ENCODE results near the gene CFAP97D2.

Gene CFAP97D2

DNA sequence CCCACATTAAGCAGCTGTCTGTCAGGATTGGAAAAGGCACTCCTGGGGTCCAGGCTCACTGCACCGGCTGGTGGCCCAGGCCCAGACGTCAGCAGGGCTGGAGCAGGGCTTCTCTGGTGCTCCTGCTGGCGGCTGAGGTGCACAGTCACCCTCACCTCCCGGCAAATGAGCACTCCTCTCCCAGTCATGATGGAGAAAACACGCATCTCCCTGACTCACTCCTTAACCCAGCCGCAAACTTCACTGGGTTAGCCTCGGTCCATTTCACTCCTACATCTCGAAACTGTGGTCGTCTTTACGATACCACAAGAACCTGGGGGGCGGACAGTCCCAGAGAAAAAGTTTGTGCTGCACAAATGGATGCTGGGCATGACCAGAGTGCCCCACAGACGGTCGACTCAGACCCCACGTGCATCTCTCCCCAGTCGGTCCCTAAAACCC lies 43.3 kb upstream of the CFAP97D2 start:
- peaks cover 12% of the 10 kb centered on the region for H3K27me3 ChIP-seq (ENCODE audit: insufficient read depth, low read length)
- H3K36me3 ChIP-seq (ENCODE audit: insufficient read depth, low read depth, low read length), result no peaks in the 10 kb centered on the region
- H3K4me1 ChIP-seq (ENCODE audit: insufficient read depth, low read length), result peaks cover under 1% of the 10 kb centered on the region; the same call in 1 of the 2 replicates
- no peaks in the 10 kb centered on the region for H3K9me3 ChIP-seq (ENCODE audit: insufficient read depth, low read depth, low read length)
- no peak overlapping the region for H3K27ac ChIP-seq (ENCODE audit: low read length)
- no peak overlapping the region for H3K4me3 ChIP-seq (ENCODE audit: low read length)
- no peak overlapping the region for H3K9ac ChIP-seq (ENCODE audit: low read depth, low read length)

DNA sequence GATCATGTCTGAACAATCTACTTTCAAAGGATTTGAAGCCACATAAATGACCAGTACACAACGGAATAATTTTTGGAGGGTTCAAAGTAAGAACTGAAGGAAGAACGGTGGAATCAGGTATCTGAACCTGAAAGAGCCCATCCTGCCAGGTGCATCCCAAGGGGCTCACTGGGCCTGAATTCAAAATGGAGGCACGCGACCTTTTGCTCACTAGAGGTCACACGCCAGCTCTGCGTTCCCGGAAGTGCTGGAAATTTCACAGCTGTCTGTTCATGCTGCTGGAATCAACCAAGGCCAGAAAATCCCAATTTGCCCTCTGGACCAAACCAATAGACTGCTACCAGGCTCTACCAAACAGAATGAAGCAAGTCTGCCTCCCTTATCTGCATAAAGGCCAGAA lies 42.5 kb upstream of the CFAP97D2 start:
- Histone ChIP-seq H3K27ac (ENCODE audit: low read length) (no peak overlapping the region), H3K4me1 (ENCODE audit: insufficient read depth, low read length) (no peaks in the 10 kb centered on the region), H3K9me3 (ENCODE audit: insufficient read depth, low read depth, low read length) (no peaks in the 10 kb centered on the region), H3K4me3 (ENCODE audit: low read length) (no peak overlapping the region), H3K27me3 (ENCODE audit: insufficient read depth, low read length) (peaks cover 3% of the 10 kb centered on the region), H3K36me3 (ENCODE audit: insufficient read depth, low read depth, low read length) (no peaks in the 10 kb centered on the region), H3K9ac (ENCODE audit: low read depth, low read length) (no peak overlapping the region)

DNA sequence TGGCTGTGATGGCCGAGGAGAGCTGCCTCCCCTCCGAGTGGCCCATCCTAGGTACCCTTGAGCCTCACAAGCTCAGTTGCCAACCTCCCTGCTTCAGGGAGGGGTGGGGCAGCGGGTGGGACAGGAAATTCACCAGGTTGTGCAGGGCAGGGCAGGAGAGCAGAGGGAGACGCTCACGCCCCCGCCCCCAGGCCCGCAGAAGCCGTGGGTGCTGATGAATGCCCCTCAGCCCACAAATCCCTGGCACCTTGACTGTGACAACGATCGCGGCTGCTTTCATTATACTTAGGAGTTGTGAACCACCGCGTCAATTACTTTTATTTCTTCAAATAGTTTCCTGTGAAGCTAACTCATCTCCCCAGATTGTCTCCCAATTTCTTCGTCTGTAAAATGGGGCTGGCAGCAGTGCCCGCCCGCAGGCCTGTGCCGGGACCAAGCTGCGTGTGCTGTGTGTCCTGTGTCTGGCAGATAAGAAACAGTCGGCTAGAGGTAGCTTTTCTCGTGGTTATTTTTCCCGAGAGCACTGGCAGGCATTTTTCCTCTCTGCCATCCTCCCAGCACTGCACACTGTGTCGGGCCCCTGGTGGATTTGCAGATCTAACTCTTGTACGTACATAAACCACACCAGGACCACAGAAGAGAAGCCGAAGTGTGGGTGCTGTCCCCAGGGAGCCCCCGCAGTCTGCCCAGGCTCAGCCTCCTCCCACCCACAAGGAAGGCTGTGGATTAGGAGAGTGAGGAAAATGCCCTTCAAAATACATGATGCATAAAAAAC lies 38.7 kb upstream of the CFAP97D2 start:
- no peaks in the 10 kb centered on the region for H3K36me3 ChIP-seq (ENCODE audit: insufficient read depth, low read depth, low read length)
- H3K4me1 ChIP-seq (ENCODE audit: insufficient read depth, low read length), result no peaks in the 10 kb centered on the region
- no peaks in the 10 kb centered on the region for H3K27me3 ChIP-seq (ENCODE audit: insufficient read depth, low read length)
- H3K9ac ChIP-seq (ENCODE audit: low read depth, low read length), result no peak overlapping the region
- no peak overlapping the region for H3K4me3 ChIP-seq (ENCODE audit: low read length)
- no peaks in the 10 kb centered on the region for H3K9me3 ChIP-seq (ENCODE audit: insufficient read depth, low read depth, low read length)
- no peak overlapping the region for H3K27ac ChIP-seq (ENCODE audit: low read length)

DNA sequence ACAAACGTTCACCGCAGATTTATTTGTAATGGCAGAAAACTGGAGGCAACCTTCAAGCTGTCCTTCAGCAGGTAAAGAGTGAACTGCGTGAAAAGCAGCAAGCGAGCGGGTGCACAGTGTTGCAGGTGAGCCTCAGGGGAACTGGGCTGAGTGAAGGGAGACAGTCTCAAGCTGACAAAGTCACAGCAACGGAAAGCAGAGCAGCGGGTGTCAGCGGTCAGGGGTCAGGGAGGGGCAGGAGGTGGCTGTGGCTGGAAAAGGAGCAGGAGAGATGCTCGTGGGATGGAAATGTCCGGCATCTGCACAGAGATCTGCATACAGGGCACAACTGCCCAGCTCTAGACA lies 38.2 kb upstream of the CFAP97D2 start:
- H3K9ac ChIP-seq (ENCODE audit: low read depth, low read length), result no peak overlapping the region
- H3K27ac ChIP-seq (ENCODE audit: low read length), result no peak overlapping the region
- no peaks in the 10 kb centered on the region for H3K27me3 ChIP-seq (ENCODE audit: insufficient read depth, low read length)
- no peaks in the 10 kb centered on the region for H3K36me3 ChIP-seq (ENCODE audit: insufficient read depth, low read depth, low read length)
- H3K4me1 ChIP-seq (ENCODE audit: insufficient read depth, low read length), result no peaks in the 10 kb centered on the region
- H3K9me3 ChIP-seq (ENCODE audit: insufficient read depth, low read depth, low read length), result no peaks in the 10 kb centered on the region
- no peak overlapping the region for H3K4me3 ChIP-seq (ENCODE audit: low read length)

DNA sequence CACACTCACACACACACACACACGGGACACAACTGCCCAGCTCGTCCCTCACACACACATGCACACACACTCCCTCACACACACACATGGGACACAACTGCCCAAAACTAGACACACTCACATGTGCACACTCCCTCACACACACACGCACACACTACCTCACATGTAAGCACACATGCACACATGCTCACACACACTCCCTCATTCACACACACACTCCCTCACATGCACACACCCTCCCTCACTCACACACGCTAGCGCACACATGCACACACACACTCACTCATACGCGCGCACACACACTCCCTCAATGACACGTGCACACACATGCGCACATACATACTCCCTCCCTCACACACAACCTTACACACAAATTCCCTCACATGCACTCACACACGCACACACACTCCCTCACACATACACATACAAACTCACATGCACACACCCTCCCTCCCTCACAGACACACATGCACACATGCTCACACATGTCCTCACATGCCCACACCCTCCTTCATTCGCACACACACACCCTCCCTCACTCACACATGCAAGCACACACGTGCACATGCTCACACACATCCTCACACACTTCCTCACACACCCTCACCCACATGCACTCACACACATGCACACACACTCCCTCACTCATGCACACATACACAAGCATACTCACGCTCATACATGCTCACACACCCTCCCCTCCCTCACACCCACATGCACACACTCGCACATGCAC lies 37.6 kb upstream of the CFAP97D2 start:
- Histone ChIP-seq H3K4me1 (ENCODE audit: insufficient read depth, low read length) (no peaks in the 10 kb centered on the region), H3K9ac (ENCODE audit: low read depth, low read length) (no peak overlapping the region), H3K4me3 (ENCODE audit: low read length) (no peak overlapping the region), H3K36me3 (ENCODE audit: insufficient read depth, low read depth, low read length) (no peaks in the 10 kb centered on the region), H3K9me3 (ENCODE audit: insufficient read depth, low read depth, low read length) (no peaks in the 10 kb centered on the region), H3K27me3 (ENCODE audit: insufficient read depth, low read length) (no peaks in the 10 kb centered on the region), H3K27ac (ENCODE audit: low read length) (no peak overlapping the region)

DNA sequence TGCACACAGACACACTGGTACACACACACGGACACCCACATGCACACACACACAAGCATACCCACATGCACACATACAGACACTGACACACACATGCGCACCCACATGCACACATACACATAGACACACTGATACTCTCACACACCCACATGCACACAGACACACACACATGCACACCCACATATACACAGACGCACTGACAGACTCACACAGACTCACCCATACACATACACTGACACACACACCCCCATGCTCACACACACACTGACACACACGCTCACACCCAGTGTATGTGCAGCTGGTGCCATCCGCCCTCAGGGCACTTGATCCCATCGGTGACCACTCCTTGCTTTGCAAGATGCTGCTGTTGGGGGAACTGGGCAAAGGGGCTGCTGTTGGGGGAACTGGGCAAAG lies 36.9 kb upstream of the CFAP97D2 start:
- no peak overlapping the region for H3K9ac ChIP-seq (ENCODE audit: low read depth, low read length)
- no peak overlapping the region for H3K4me3 ChIP-seq (ENCODE audit: low read length)
- no peaks in the 10 kb centered on the region for H3K9me3 ChIP-seq (ENCODE audit: insufficient read depth, low read depth, low read length)
- H3K27ac ChIP-seq (ENCODE audit: low read length), result no peak overlapping the region
- no peaks in the 10 kb centered on the region for H3K4me1 ChIP-seq (ENCODE audit: insufficient read depth, low read length)
- no peaks in the 10 kb centered on the region for H3K27me3 ChIP-seq (ENCODE audit: insufficient read depth, low read length)
- no peaks in the 10 kb centered on the region for H3K36me3 ChIP-seq (ENCODE audit: insufficient read depth, low read depth, low read length)

DNA sequence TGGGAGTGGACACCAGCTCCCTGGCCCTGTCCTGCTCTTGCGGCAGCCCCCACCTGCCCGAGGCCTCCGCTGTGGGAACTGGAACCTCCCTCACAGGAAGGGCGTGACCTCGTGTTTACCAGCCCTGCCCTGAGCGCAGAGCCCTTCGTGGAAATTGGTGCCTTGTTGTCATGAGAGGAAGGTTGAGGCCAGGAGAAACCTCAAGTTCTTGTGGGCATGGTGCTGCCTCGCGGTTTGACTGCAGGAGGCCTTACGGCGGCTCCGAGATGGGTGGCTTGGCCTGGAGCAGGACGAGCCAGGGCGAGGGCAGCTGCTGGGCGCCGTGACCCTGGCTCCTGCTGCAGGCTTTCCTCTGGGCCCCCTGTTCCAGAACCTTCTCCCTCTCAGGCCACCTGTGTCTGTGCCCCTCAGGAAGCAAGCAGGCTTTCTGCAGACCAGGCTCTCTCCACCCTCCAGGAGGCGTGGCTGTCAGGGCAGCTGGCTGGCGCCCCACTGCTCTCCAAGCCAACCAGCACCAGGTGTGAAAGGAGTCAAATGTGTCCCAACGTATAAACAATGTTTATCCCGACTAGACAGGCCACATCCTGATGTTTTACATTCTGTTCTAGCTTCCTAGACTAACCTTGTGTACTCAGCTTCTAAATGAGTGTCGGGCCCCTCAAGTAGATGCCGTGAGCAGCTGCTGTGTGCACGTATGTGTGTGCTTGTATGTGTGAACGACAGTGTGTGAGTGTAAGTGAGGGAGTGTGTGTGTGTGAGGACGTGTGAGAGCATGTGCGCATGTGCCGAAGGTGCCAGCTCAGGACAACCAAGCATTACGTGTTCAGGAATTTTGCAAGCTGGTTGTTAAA lies 36.2 kb upstream of the CFAP97D2 start:
- H3K4me1 ChIP-seq (ENCODE audit: insufficient read depth, low read length), result no peaks in the 10 kb centered on the region
- no peak overlapping the region for H3K9ac ChIP-seq (ENCODE audit: low read depth, low read length)
- no peaks in the 10 kb centered on the region for H3K27me3 ChIP-seq (ENCODE audit: insufficient read depth, low read length)
- no peaks in the 10 kb centered on the region for H3K9me3 ChIP-seq (ENCODE audit: insufficient read depth, low read depth, low read length)
- no peaks in the 10 kb centered on the region for H3K36me3 ChIP-seq (ENCODE audit: insufficient read depth, low read depth, low read length)
- no peak overlapping the region for H3K4me3 ChIP-seq (ENCODE audit: low read length)
- H3K27ac ChIP-seq (ENCODE audit: low read length), result no peak overlapping the region

DNA sequence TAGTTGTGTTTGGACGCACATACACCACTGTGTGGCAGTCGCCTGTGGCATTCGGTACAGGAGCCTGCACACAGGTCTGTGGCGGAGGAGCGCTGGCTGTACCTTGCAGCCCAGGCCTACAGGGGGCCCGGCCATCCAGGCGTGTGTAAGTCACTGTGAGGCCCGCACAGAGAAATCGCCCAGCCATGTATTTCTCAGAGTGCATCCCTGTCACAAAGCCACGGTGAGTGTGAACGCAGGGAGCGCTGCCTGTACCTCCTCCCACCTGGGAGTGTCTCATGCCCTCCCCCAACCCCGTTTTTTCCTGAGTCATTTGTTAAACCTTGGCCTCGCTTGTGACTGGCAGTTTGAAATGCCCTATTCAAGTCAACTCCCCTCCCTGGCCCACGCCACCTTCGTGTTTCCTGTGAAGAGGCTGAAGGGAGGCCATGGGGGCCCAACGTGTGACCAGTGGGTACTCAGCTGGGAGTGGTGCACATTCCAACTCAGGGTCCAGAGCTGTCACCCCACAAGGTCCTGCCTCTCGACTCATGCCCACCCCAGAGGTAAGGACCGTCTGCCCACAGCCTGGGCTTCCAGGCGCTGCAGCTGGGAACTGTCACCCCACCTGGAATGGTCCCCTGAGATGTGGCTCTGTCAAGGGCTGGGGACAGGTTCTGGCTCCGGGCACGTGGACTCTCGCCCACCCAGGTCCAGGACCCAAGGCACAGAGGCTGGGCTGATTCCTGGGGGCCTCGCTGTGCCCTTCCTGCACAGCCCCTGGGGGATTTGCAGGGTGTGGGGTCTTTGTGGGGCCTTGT lies 35.1 kb upstream of the CFAP97D2 start:
- Histone ChIP-seq H3K27ac (ENCODE audit: low read length) (no peak overlapping the region), H3K9ac (ENCODE audit: low read depth, low read length) (no peak overlapping the region), H3K4me3 (ENCODE audit: low read length) (no peak overlapping the region), H3K36me3 (ENCODE audit: insufficient read depth, low read depth, low read length) (no peaks in the 10 kb centered on the region), H3K27me3 (ENCODE audit: insufficient read depth, low read length) (no peaks in the 10 kb centered on the region), H3K9me3 (ENCODE audit: insufficient read depth, low read depth, low read length) (no peaks in the 10 kb centered on the region), H3K4me1 (ENCODE audit: insufficient read depth, low read length) (no peaks in the 10 kb centered on the region)

DNA sequence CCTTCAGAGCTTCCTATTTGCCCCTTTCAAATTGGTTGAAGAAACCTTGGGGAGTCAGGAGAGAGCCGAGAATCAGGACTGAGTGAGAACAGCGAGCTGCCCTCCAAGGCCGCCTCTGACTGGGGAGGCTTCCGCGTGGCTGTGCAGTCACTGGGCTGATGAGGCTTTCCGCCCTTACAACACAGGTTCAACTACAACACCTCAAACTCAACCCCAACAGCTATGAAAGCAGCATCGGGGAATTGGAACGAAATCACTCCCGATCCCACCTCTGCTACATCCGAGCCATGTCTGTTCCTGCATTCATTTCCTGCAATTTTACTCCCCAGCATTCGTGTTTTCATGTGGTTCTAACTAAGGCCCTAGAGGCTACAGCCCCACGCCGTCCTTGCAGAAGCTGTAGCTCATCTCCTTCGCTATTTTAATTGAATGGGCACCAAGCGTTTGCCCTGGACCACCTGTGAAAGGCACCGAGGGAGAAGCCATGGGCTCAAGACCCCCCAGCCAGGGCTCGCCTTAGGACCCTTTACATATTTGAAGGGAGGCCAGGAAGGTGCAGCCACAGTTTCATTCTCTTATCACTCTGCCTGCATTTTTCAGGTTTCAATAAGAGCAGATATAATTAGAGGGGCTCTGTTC lies 34.3 kb upstream of the CFAP97D2 start:
- Histone ChIP-seq H3K9me3 (ENCODE audit: insufficient read depth, low read depth, low read length) (no peaks in the 10 kb centered on the region), H3K4me3 (ENCODE audit: low read length) (no peak overlapping the region), H3K27ac (ENCODE audit: low read length) (no peak overlapping the region), H3K27me3 (ENCODE audit: insufficient read depth, low read length) (no peaks in the 10 kb centered on the region), H3K9ac (ENCODE audit: low read depth, low read length) (no peak overlapping the region), H3K4me1 (ENCODE audit: insufficient read depth, low read length) (no peaks in the 10 kb centered on the region), H3K36me3 (ENCODE audit: insufficient read depth, low read depth, low read length) (no peaks in the 10 kb centered on the region)

DNA sequence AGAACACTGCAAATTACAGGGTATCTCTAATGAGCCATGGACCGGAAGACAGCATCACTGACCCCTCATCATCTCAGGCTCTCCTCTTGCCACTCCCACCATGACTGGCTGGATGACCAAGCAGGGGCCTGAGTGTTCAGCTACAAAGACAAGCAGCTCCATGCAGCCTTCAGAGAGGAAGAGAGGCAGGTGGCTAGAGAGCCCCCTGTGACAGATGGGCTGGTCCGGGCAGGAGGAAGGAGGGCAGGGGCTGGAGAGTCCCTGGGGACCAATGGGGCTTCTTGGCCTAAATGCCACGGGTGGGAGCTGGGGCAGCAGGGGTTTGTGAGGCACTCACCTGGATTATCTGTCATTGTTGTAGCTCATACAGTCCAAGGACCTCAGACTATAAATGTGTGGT lies 33.8 kb upstream of the CFAP97D2 start:
- H3K27ac ChIP-seq (ENCODE audit: low read length), result no peak overlapping the region

DNA sequence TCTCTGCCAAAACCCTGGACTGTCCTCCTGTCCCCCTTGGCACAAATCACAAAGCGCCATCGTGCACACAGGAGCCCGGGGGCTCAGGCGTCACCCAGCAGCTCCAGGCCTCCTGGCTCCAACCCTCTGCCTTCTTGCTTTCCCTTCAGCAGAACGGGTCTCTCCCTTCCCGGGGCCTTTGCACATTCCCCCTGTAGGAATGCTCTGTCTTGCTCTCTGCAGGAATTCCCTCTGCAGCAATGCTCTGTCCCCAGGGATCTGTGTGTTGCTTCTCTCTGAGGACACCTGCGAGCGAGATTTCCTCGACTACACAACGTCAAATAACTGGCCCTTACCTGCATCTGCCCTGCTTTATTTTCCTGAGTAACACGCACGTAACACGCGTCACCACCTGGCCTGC lies 33.3 kb upstream of the CFAP97D2 start:
- H3K27me3 ChIP-seq (ENCODE audit: insufficient read depth, low read length), result no peaks in the 10 kb centered on the region
- no peak overlapping the region for H3K4me3 ChIP-seq (ENCODE audit: low read length)
- H3K36me3 ChIP-seq (ENCODE audit: insufficient read depth, low read depth, low read length), result no peaks in the 10 kb centered on the region
- no peak overlapping the region for H3K27ac ChIP-seq (ENCODE audit: low read length)
- H3K9me3 ChIP-seq (ENCODE audit: insufficient read depth, low read depth, low read length), result no peaks in the 10 kb centered on the region
- H3K9ac ChIP-seq (ENCODE audit: low read depth, low read length), result no peak overlapping the region
- H3K4me1 ChIP-seq (ENCODE audit: insufficient read depth, low read length), result no peaks in the 10 kb centered on the region

More for the DNA sequence above, 33.8 kb upstream of the CFAP97D2 start:
- Histone ChIP-seq H3K36me3 (ENCODE audit: insufficient read depth, low read depth, low read length) (no peaks in the 10 kb centered on the region), H3K9me3 (ENCODE audit: insufficient read depth, low read depth, low read length) (no peaks in the 10 kb centered on the region), H3K27me3 (ENCODE audit: insufficient read depth, low read length) (no peaks in the 10 kb centered on the region), H3K9ac (ENCODE audit: low read depth, low read length) (no peak overlapping the region), H3K4me3 (ENCODE audit: low read length) (no peak overlapping the region), H3K4me1 (ENCODE audit: insufficient read depth, low read length) (no peaks in the 10 kb centered on the region)
